HL-60 (cell line): ENCODE results near the gene OR2T35.

Experiments used
- CTCF ChIP-seq: IDR thresholded peaks from one replicate; pipeline ENCODE4 v1.5.1; 2011; ENCODE audit warnings: low read length, control low read depth, inconsistent platforms; ENCODE audit not compliant: insufficient read depth
- TF ChIP-seq, protein P1 (sequence below): IDR thresholded peaks from 2 replicates; pipeline ENCODE4 v1.6.1; 2012; ENCODE audit warnings: low read depth; ENCODE audit not compliant: insufficient replicate concordance

- no peak for TF ChIP-seq CTCF
- TF ChIP-seq, protein P1, sequence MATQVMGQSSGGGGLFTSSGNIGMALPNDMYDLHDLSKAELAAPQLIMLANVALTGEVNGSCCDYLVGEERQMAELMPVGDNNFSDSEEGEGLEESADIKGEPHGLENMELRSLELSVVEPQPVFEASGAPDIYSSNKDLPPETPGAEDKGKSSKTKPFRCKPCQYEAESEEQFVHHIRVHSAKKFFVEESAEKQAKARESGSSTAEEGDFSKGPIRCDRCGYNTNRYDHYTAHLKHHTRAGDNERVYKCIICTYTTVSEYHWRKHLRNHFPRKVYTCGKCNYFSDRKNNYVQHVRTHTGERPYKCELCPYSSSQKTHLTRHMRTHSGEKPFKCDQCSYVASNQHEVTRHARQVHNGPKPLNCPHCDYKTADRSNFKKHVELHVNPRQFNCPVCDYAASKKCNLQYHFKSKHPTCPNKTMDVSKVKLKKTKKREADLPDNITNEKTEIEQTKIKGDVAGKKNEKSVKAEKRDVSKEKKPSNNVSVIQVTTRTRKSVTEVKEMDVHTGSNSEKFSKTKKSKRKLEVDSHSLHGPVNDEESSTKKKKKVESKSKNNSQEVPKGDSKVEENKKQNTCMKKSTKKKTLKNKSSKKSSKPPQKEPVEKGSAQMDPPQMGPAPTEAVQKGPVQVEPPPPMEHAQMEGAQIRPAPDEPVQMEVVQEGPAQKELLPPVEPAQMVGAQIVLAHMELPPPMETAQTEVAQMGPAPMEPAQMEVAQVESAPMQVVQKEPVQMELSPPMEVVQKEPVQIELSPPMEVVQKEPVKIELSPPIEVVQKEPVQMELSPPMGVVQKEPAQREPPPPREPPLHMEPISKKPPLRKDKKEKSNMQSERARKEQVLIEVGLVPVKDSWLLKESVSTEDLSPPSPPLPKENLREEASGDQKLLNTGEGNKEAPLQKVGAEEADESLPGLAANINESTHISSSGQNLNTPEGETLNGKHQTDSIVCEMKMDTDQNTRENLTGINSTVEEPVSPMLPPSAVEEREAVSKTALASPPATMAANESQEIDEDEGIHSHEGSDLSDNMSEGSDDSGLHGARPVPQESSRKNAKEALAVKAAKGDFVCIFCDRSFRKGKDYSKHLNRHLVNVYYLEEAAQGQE: no peak
These were observed 31.3 kb downstream of the OR2T35 start for GRCh38 chr1:248613742-248614141.
